22Rv1 (cell line): ENCODE data around the gene PARD6A.

ENCODE experiments used
- ZFX ChIP-seq: fragments of 450-650 bp; IDR thresholded peaks from 2 replicates; pipeline ENCODE4 v1.6.1; 2017; ENCODE audit warnings: antibody characterized with exemption, borderline replicate concordance
- TF ChIP-seq, protein P1 (sequence below): fragments of 450-650 bp; IDR thresholded peaks from 2 replicates; pipeline ENCODE4 v1.5.1; 2017; ENCODE audit warnings: mild to moderate bottlenecking

DNA sequence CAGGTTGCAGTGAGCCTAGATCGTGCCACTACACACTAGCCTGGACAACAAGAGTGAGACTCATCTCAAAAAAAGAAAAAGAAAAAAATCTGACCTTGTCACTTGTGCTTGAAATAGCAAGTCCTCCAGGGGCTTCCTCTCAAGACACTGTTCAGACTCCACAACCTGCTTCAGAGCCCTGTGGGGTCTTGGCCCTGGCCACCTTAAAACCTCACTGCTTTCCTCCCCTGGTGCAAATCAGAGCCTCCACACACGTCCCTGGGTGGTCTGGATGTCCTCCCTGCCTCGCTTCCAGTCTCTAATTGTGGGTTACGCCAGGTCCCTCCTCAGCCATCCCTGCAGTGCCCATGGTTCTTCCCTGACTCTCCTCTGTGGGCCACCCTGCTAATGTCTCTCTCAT is 5.4 kb upstream of the PARD6A start:
- TF ChIP-seq, protein P1, sequence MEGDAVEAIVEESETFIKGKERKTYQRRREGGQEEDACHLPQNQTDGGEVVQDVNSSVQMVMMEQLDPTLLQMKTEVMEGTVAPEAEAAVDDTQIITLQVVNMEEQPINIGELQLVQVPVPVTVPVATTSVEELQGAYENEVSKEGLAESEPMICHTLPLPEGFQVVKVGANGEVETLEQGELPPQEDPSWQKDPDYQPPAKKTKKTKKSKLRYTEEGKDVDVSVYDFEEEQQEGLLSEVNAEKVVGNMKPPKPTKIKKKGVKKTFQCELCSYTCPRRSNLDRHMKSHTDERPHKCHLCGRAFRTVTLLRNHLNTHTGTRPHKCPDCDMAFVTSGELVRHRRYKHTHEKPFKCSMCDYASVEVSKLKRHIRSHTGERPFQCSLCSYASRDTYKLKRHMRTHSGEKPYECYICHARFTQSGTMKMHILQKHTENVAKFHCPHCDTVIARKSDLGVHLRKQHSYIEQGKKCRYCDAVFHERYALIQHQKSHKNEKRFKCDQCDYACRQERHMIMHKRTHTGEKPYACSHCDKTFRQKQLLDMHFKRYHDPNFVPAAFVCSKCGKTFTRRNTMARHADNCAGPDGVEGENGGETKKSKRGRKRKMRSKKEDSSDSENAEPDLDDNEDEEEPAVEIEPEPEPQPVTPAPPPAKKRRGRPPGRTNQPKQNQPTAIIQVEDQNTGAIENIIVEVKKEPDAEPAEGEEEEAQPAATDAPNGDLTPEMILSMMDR = no peak
- no peak for TF ChIP-seq ZFX
